Measurements from ENCODE around the gene ZC3HAV1.
A peak's percentile ranks its signal among the peaks of the same experiment; 100 is the strongest.

Gene ZC3HAV1

GRCh38 chr7:139038691-139039090, 70.8 kb downstream of the ZC3HAV1 start:
- DNase-seq (no peak), ATAC-seq (ENCODE audit: insufficient read depth, low read depth) (no peak)
- Histone ChIP-seq H3K79me2 (ENCODE audit: insufficient read depth, low read length) (peaks cover 31% of the 10 kb centered on the region), H3K4me1 (ENCODE audit: insufficient read depth, low read length) (peaks cover 35% of the 10 kb centered on the region), H3K9me3 (ENCODE audit: insufficient read depth, low read length, severe bottlenecking) (no peaks in the 10 kb centered on the region), H3K4me3 (ENCODE audit: low read depth in 1 of 2, low read length in 2 of 2) (no peak overlapping the region), H2AFZ (ENCODE audit: low read depth, low read length) (no peak overlapping the region), H3K4me2 (ENCODE audit: insufficient read depth, low read length) (no peak overlapping the region), H3K36me3 (ENCODE audit: insufficient read depth, low read length) (peaks cover 15% of the 10 kb centered on the region), H3K9ac (ENCODE audit: low read depth, low read length) (no peak overlapping the region), H4K20me1 (ENCODE audit: insufficient read depth, low read length) (peaks cover 6% of the 10 kb centered on the region), H3K27ac (ENCODE audit: low read length) (no peak overlapping the region), H3K27me3 (ENCODE audit: insufficient read depth, low read length, poor library complexity) (no peaks in the 10 kb centered on the region)
- no peak for TF ChIP-seq CTCF (IDR thresholded peaks at IDR 0.05; ENCODE audit: borderline replicate concordance, extremely low read depth, low read length, poor library complexity, severe bottlenecking)
- TF ChIP-seq EZH2 (IDR thresholded peaks at IDR 0.05; ENCODE audit: borderline replicate concordance, low read depth, low read length, severe bottlenecking) = no peak

- Histone ChIP-seq H3K27ac (ENCODE audit: low read length) (no peak overlapping the region), H2AFZ (ENCODE audit: low read depth, low read length) (no peak overlapping the region), H4K20me1 (ENCODE audit: insufficient read depth, low read length) (peaks cover 3% of the 10 kb centered on the region; the same call in 1 of the 2 replicates), H3K9ac (ENCODE audit: low read depth, low read length) (peak overlapping the region; percentile 92), H3K27me3 (ENCODE audit: insufficient read depth, low read length, poor library complexity) (no peaks in the 10 kb centered on the region), H3K4me2 (ENCODE audit: insufficient read depth, low read length) (peak overlapping the region; percentile 89), H3K9me3 (ENCODE audit: insufficient read depth, low read length, severe bottlenecking) (no peaks in the 10 kb centered on the region), H3K4me3 (ENCODE audit: low read depth in 1 of 2, low read length in 2 of 2) (no peak overlapping the region; a peak in 1 of 4 replicates), H3K4me1 (ENCODE audit: insufficient read depth, low read length) (peaks cover 45% of the 10 kb centered on the region), H3K36me3 (ENCODE audit: insufficient read depth, low read length) (peaks cover 29% of the 10 kb centered on the region), H3K79me2 (ENCODE audit: insufficient read depth, low read length) (peaks cover 47% of the 10 kb centered on the region)
- ATAC-seq (ENCODE audit: insufficient read depth, low read depth) = no peak
- TF ChIP-seq EZH2 (IDR thresholded peaks at IDR 0.05; ENCODE audit: borderline replicate concordance, low read depth, low read length, severe bottlenecking) (no peak), CTCF (IDR thresholded peaks at IDR 0.05; ENCODE audit: borderline replicate concordance, extremely low read depth, low read length, poor library complexity, severe bottlenecking) (no peak)
- DNase-seq = no peak
Measured at GRCh38 chr7:139036901-139037300, 72.6 kb downstream of the ZC3HAV1 start.

GRCh38 chr7:139035586-139036353, 73.8 kb downstream of the ZC3HAV1 start, which contains the start of gene ZC3HAV1L:
Gene ZC3HAV1L, minus strand, starts transcription at chr7:139036042. Its CDS starts 25 bp downstream, at chr7:139036017.
- Histone ChIP-seq H4K20me1 (ENCODE audit: insufficient read depth, low read length) (peaks cover 3% of the 10 kb centered on the region; the same call in 1 of the 2 replicates), H3K79me2 (ENCODE audit: insufficient read depth, low read length) (peaks cover 55% of the 10 kb centered on the region), H3K9ac (ENCODE audit: low read depth, low read length) (peak within 1 kb of the TSS; percentile 92), H3K27ac (ENCODE audit: low read length) (peak within 1 kb of the TSS; percentile 89), H3K4me2 (ENCODE audit: insufficient read depth, low read length) (peak within 1 kb of the TSS; percentile 89), H3K4me1 (ENCODE audit: insufficient read depth, low read length) (peaks cover 45% of the 10 kb centered on the region), H3K36me3 (ENCODE audit: insufficient read depth, low read length) (peaks cover 40% of the 10 kb centered on the region), H2AFZ (ENCODE audit: low read depth, low read length) (peak within 1 kb of the TSS; percentile 99), H3K4me3 (ENCODE audit: low read depth in 1 of 2, low read length in 2 of 2) (peak within 1 kb of the TSS; percentile 48 to 92), H3K27me3 (ENCODE audit: insufficient read depth, low read length, poor library complexity) (no peaks in the 10 kb centered on the region), H3K9me3 (ENCODE audit: insufficient read depth, low read length, severe bottlenecking) (no peaks in the 10 kb centered on the region)
- ATAC-seq (ENCODE audit: insufficient read depth, low read depth) (peak; percentile 88), DNase-seq (peak; percentile 84)
- no peak for TF ChIP-seq EZH2 (IDR thresholded peaks at IDR 0.05; ENCODE audit: borderline replicate concordance, low read depth, low read length, severe bottlenecking)
- no peak for TF ChIP-seq CTCF (IDR thresholded peaks at IDR 0.05; ENCODE audit: borderline replicate concordance, extremely low read depth, low read length, poor library complexity, severe bottlenecking)
